Endothelial cell of umbilical vein (primary cell): ENCODE results near the gene GNAO1. TPM values are rescaled to one million over a fixed set of nuclear protein-coding genes. Genes with fewer than 3 reads are reported as not detected.

Experiments
- BruUV-seq: library from RNA; stranded (reverse); fragments of 400-500 nt; replicated peaks from 2 replicates; lab custom pipeline; 2021; lab: Mats Ljungman, UMichigan
- CTCF ChIA-PET: fragments of 300-600, 350-600 bp; sonication (Branson Sonifier 250); formaldehyde crosslinking; loops from one replicate; lab custom pipeline; 2021; ENCODE audit warnings: antibody characterized with exemption, inconsistent platforms; lab: Charles Lee
- POLR2A ChIA-PET: fragments of 300-600, 350-600 bp; sonication (Branson Sonifier 250); formaldehyde crosslinking; loops from one replicate; lab custom pipeline; 2021; ENCODE audit warnings: antibody characterized with exemption, inconsistent platforms; lab: Charles Lee
- DNase-seq: peaks from one replicate; pipeline ENCODE4 v3.0.0-alpha.2; 2011; ENCODE audit warnings: low read depth, low spot score
- FAIRE-seq: peaks from 2 replicates; lab custom pipeline; 2011; peaks lifted over from hg19 to GRCh38; lab: Jason Lieb, UNC
- H2AFZ ChIP-seq: 2 replicates; pipeline ENCODE4 v1.6.0; 2012; ENCODE audit warnings: low read depth, low read length, control low read depth, inconsistent platforms
- H3K27ac ChIP-seq: 2 replicates; pipeline ENCODE4 v1.5.1; 2011; ENCODE audit warnings: low read depth, mild to moderate bottlenecking, control low read depth, low read length, moderate library complexity; ENCODE audit not compliant: insufficient read depth
- H3K27me3 ChIP-seq, 2 experiments: 2 replicates each; pipeline versions ENCODE4 v1.6.0 to v1.6.1; 2011; ENCODE audit warnings: low read length in 2 of 2, mixed read lengths in 1 of 2; ENCODE audit not compliant: control insufficient read depth in 2 of 2, insufficient read depth in 2 of 2
- H3K36me3 ChIP-seq, 2 experiments: 2 replicates in 1 of 2; 3 replicates in 1 of 2; pipeline ENCODE4 v1.5.1; 2011; ENCODE audit warnings: low read length in 2 of 2, mild to moderate bottlenecking in 1 of 2, moderate library complexity in 1 of 2; ENCODE audit not compliant: control insufficient read depth in 2 of 2, insufficient read depth in 2 of 2; ENCODE audit errors: extremely low read depth in 1 of 2
- H3K4me1 ChIP-seq: 3 replicates; pipeline ENCODE4 v1.5.1; 2011; ENCODE audit warnings: mild to moderate bottlenecking, low read length; ENCODE audit not compliant: control insufficient read depth, insufficient read depth; ENCODE audit errors: extremely low read depth
- H3K4me2 ChIP-seq: 2 replicates; pipeline ENCODE4 v1.6.1; 2011; ENCODE audit warnings: low read length, control low read depth, mixed read lengths; ENCODE audit not compliant: insufficient read depth
- H3K4me3 ChIP-seq, 3 experiments: fragments of 200-600 bp in 1 of 3; sonication (generic), shearing (Covaris generic) in 1 of 3; replicated peaks in 1 of 3; 2 replicates each; pipeline ENCODE4 v1.5.1; 2011 to 2016; ENCODE audit warnings: control low read depth in 3 of 3, low read length in 3 of 3, mild to moderate bottlenecking in 2 of 3, inconsistent platforms in 1 of 3, low read depth in 1 of 3, moderate library complexity in 1 of 3; ENCODE audit not compliant: insufficient read depth in 1 of 3
- H3K79me2 ChIP-seq: 2 replicates; pipeline ENCODE4 v1.6.0; 2012; ENCODE audit warnings: low read length, inconsistent platforms; ENCODE audit not compliant: control insufficient read depth, insufficient read depth
- H3K9ac ChIP-seq: replicated peaks from 2 replicates; pipeline ENCODE3; 2011; ENCODE audit warnings: low read length, control low read depth; ENCODE audit not compliant: insufficient read depth; ENCODE audit errors: extremely low read depth
- H3K9me1 ChIP-seq: replicated peaks from 3 replicates; pipeline ENCODE4 v1.6.0; 2011; ENCODE audit warnings: mild to moderate bottlenecking, low read length; ENCODE audit not compliant: control insufficient read depth, insufficient read depth; ENCODE audit errors: extremely low read depth
- H3K9me3 ChIP-seq: replicated peaks from 2 replicates; pipeline ENCODE4 v1.5.1; 2012; ENCODE audit warnings: low read length, inconsistent platforms; ENCODE audit not compliant: control insufficient read depth, insufficient read depth
- H4K20me1 ChIP-seq: replicated peaks from 2 replicates; pipeline ENCODE3; 2011; ENCODE audit warnings: mild to moderate bottlenecking, low read length; ENCODE audit not compliant: control insufficient read depth, insufficient read depth; ENCODE audit errors: extremely low read depth
- EZH2 ChIP-seq: IDR thresholded peaks from 2 replicates; pipeline ENCODE4 v1.6.1; 2012; ENCODE audit warnings: borderline replicate concordance, low read depth, mild to moderate bottlenecking, moderate library complexity, low read length, inconsistent platforms; ENCODE audit not compliant: severe bottlenecking
- MYC ChIP-seq: IDR thresholded peaks from one replicate; pipeline ENCODE4 v1.6.1; 2011; ENCODE audit warnings: mild to moderate bottlenecking, low read depth, low read length
- dilution Hi-C: fragments of 300-500 bp; cut with MboI; formaldehyde crosslinking; loops from one replicate; pipeline ENCODE4 v1.15.0; 2019; ENCODE audit warnings: low sequenced_read_pairs; ENCODE audit not compliant: extremely low pct_ligation_motif_present
- intact Hi-C: fragments of 100-400 bp; cut with micrococcal nuclease; formaldehyde crosslinking; loops from one replicate; pipeline ENCODE4 v1.10.0; 2022
- polyA plus RNA-seq, 4 experiments: library from polyadenylated mRNA; depleted of rRNA in 3 of 4; stranded (reverse) in 3 of 4; unstranded in 1 of 4; fragments of >200 nt; gene quantifications; 2 replicates each; pipeline versions ENCODE4 v1.2.1 to v1.2.3, GENCODE V29; 2011 to 2012; ENCODE audit warnings: missing spikeins in 1 of 4
- total RNA-seq: library from RNA; stranded (reverse); gene quantifications from 2 replicates; pipeline ENCODE4 v1.2.3, GENCODE V29; 2021
- TF ChIP-seq, protein P1 (sequence below), 2 donors: IDR thresholded peaks; 1 replicate in 1 of 2; 2 replicates in 1 of 2; pipeline ENCODE4 v1.5.1; 2011; ENCODE audit warnings: low read length in 2 of 2, mild to moderate bottlenecking in 2 of 2, moderate library complexity in 2 of 2, control low read depth in 1 of 2, inconsistent platforms in 1 of 2, low read depth in 1 of 2; ENCODE audit not compliant: insufficient read depth in 1 of 2; ENCODE audit errors: extremely low read depth in 1 of 2
- TF ChIP-seq, protein P2 (sequence below): IDR thresholded peaks from 2 replicates; pipeline ENCODE4 v1.6.1; 2011; ENCODE audit not compliant: insufficient read depth, insufficient read length

Gene GNAO1
- total and polyA plus RNA-seq, 2 donors (not counting 3 experiments of a cell fraction or from before 2014, with no cell fraction given) = not detected

DNA sequence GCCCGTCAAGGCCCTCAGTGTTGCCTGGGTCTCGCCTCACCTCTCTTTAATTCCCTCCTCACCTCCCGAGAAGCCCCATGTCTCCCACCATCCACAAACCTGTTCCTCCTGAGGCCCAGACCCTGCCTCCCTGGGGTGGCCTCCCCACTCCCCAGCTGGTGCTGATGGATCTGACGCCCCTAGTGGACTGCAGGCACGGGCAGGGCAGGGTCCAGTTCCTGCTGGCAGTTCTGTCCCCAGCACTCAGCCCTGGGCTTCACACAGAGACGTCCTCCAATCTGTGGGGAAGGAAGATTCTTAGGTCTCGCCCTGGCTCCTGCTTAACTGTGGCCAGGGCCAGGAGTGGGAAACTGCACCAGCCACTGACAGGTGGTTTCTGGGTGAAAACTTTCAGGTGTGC lies 125.3 kb downstream of the GNAO1 start:
- Histone ChIP-seq H3K27me3 (peaks cover 4 to 6% of the 10 kb centered on the region in 2 experiments), H3K4me2 (no peak overlapping the region), H3K4me1 (no peaks in the 10 kb centered on the region), H3K9ac (no peak overlapping the region), H3K27ac (no peak overlapping the region), H4K20me1 (no peaks in the 10 kb centered on the region), H3K4me3 (no peak overlapping the region), H3K36me3 (no peaks in the 10 kb centered on the region), H3K9me3 (no peaks in the 10 kb centered on the region), H3K9me1 (no peaks in the 10 kb centered on the region), H2AFZ (no peak overlapping the region), H3K79me2 (no peaks in the 10 kb centered on the region)
- TF ChIP-seq, protein P1, sequence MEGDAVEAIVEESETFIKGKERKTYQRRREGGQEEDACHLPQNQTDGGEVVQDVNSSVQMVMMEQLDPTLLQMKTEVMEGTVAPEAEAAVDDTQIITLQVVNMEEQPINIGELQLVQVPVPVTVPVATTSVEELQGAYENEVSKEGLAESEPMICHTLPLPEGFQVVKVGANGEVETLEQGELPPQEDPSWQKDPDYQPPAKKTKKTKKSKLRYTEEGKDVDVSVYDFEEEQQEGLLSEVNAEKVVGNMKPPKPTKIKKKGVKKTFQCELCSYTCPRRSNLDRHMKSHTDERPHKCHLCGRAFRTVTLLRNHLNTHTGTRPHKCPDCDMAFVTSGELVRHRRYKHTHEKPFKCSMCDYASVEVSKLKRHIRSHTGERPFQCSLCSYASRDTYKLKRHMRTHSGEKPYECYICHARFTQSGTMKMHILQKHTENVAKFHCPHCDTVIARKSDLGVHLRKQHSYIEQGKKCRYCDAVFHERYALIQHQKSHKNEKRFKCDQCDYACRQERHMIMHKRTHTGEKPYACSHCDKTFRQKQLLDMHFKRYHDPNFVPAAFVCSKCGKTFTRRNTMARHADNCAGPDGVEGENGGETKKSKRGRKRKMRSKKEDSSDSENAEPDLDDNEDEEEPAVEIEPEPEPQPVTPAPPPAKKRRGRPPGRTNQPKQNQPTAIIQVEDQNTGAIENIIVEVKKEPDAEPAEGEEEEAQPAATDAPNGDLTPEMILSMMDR (IDR thresholded peaks at IDR 0.05; ENCODE audit: extremely low read depth in 1 of 2, insufficient read depth in 1 of 2, low read depth in 1 of 2, low read length in 2 of 2) = no peak
- TF ChIP-seq, protein P2, sequence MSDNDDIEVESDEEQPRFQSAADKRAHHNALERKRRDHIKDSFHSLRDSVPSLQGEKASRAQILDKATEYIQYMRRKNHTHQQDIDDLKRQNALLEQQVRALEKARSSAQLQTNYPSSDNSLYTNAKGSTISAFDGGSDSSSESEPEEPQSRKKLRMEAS = no peak
- TF ChIP-seq MYC (no peak), EZH2 (no peak)
- POLR2A ChIA-PET = no interaction called here
- dilution Hi-C loops = no loop called here
- CTCF ChIA-PET = interaction anchor here (2.0 kb wide), 1 partner anchor 40 kb away, joined by 4 read pairs; no protein-coding TSS in a partner anchor
- DNase-seq = no peak
- no peak for FAIRE-seq
- BruUV-seq = no TSS peak
- intact Hi-C loops = loop anchor here (10.0 kb wide), 3 partner anchors 122 to 472 kb away; partner anchors contain the start of gene GNAO1
